Glomerular endothelial cell (primary cell): ENCODE measurements around the gene FDX2. TPM values are rescaled to one million over a fixed set of nuclear protein-coding genes. Genes with fewer than 3 reads are reported as not detected.

Source experiments
- total RNA-seq: library from RNA; depleted of rRNA; stranded (reverse); fragments of >200 nt; gene quantifications from 2 replicates; pipeline ENCODE4 v1.2.3, GENCODE V29; 2015

FDX2 gene
- total RNA-seq, 1 donor from 2014 or later, result 19.0 TPM

Other genes starting within 250 kb of the FDX2 start
- 51.5 and 55.7 TPM in 2 replicates for gene SHFL, start 229.7 kb downstream of the FDX2 start, total RNA-seq
- 0.29 and 1.4 TPM in 2 replicates for gene ANGPTL6, start 213.3 kb downstream of the FDX2 start, total RNA-seq
- gene PPAN, start 209.7 kb downstream of the FDX2 start, total RNA-seq, result 31.2 and 39.6 TPM in 2 replicates
- 4.1 and 11.1 TPM in 2 replicates for gene P2RY11, start 204.3 kb downstream of the FDX2 start, total RNA-seq
- gene EIF3G, start 196.1 kb downstream of the FDX2 start, total RNA-seq, result 235 and 275 TPM in 2 replicates
- 40.0 and 83.9 TPM in 2 replicates for gene DNMT1, start 121.1 kb downstream of the FDX2 start, total RNA-seq
- 1.8 and 3.4 TPM in 2 replicates for gene S1PR2, start 84.7 kb downstream of the FDX2 start, total RNA-seq
- gene MRPL4, start 63.8 kb downstream of the FDX2 start, total RNA-seq, result 68.0 and 68.1 TPM in 2 replicates
- 139 and 564 TPM in 2 replicates for gene ICAM1, start 44.9 kb downstream of the FDX2 start, total RNA-seq
- 1.8 TPM in 1 of 2 replicates, not detected in the other for gene ICAM4, start 29.1 kb downstream of the FDX2 start, total RNA-seq
- 0.06 TPM in 1 of 2 replicates, not detected in the other for gene ICAM5, start 26.1 kb downstream of the FDX2 start, total RNA-seq
- gene ZGLP1, start 6.2 kb downstream of the FDX2 start, total RNA-seq, result 0.39 and 1.3 TPM in 2 replicates
- gene RAVER1, start 17.5 kb upstream of the FDX2 start, total RNA-seq, result 37.4 and 68.2 TPM in 2 replicates
- 9.3 and 11.3 TPM in 2 replicates for gene ICAM3, start 23.6 kb upstream of the FDX2 start, total RNA-seq
- 83.1 and 178 TPM in 2 replicates for gene TYK2, start 64.6 kb upstream of the FDX2 start, total RNA-seq
- gene CDC37, start 87.5 kb upstream of the FDX2 start, total RNA-seq, result 276 and 332 TPM in 2 replicates
- gene PDE4A, start 104.5 kb upstream of the FDX2 start, total RNA-seq, result 4.8 and 5.3 TPM in 2 replicates
- gene KEAP1, start 187.3 kb upstream of the FDX2 start, total RNA-seq, result 69.9 and 70.4 TPM in 2 replicates
- gene S1PR5, start 201.4 kb upstream of the FDX2 start, total RNA-seq, result 0.88 TPM in 1 of 2 replicates, not detected in the other
- gene ATG4D, start 227.9 kb upstream of the FDX2 start, total RNA-seq, result 18.9 and 28.4 TPM in 2 replicates
- 7.7 and 16.2 TPM in 2 replicates for gene KRI1, start 250.0 kb upstream of the FDX2 start, total RNA-seq